Natural killer cell (primary cell): ENCODE data around the gene HDHD2. TPM values are rescaled to one million over a fixed set of nuclear protein-coding genes. Genes with fewer than 3 reads are reported as not detected.
A peak's percentile ranks its signal among the peaks of the same experiment; 100 is the strongest.
"Not testable (repeated sequence)": the region's sequence is repeated elsewhere in the genome, so short reads cannot be mapped to it uniquely, and the experiment has no call there.

Experiments used
- ATAC-seq, 3 donors: fragments of 150-1000 bp in 2 of 3; fragments of 200-7000 bp in 1 of 3; cut with Tn5 transposase; 1 replicate in 1 of 3; 2 replicates in 2 of 3; pipeline ENCODE4 v1.10.0; 2021; ENCODE audit warnings: mild to moderate bottlenecking in 2 of 3, moderate library complexity in 2 of 3
- DNase-seq, 2 donors: peaks; one replicate each; pipeline versions ENCODE4 v3.0.0 to v3.0.0-alpha.2; 2013 to 2021; ENCODE audit warnings: mixed read lengths in 1 of 2
- H3K27ac ChIP-seq: one replicate; pipeline ENCODE4 v1.5.1; 2013; ENCODE audit warnings: mild to moderate bottlenecking, low read length
- H3K27me3 ChIP-seq: one replicate; pipeline ENCODE4 v1.6.1; 2013; ENCODE audit warnings: low read length; ENCODE audit not compliant: control insufficient read depth, insufficient read depth
- H3K36me3 ChIP-seq: one replicate; pipeline ENCODE4 v1.6.1; 2013; ENCODE audit warnings: low read length; ENCODE audit not compliant: control insufficient read depth, insufficient read depth
- H3K4me1 ChIP-seq: one replicate; pipeline ENCODE4 v1.6.1; 2013; ENCODE audit warnings: low read length; ENCODE audit not compliant: control insufficient read depth, insufficient read depth
- H3K4me3 ChIP-seq: one replicate; pipeline ENCODE4 v1.5.1; 2013; ENCODE audit warnings: low read length
- H3K9me3 ChIP-seq: one replicate; pipeline ENCODE4 v1.6.1; 2013; ENCODE audit warnings: low read length; ENCODE audit not compliant: control insufficient read depth, insufficient read depth
- H3K27ac Mint-ChIP-seq, 2 donors: one replicate each; pipeline ENCODE4 v1.8.0; 2022; ENCODE audit warnings: mild to moderate bottlenecking in 2 of 2, mixed read lengths in 2 of 2, moderate library complexity in 1 of 2
- H3K27me3 Mint-ChIP-seq, 2 donors: one replicate each; pipeline ENCODE4 v1.8.0; 2022; ENCODE audit warnings: low read depth in 2 of 2, mixed read lengths in 2 of 2
- H3K36me3 Mint-ChIP-seq: one replicate; pipeline ENCODE4 v1.8.0; 2022; ENCODE audit warnings: mixed read lengths
- H3K4me1 Mint-ChIP-seq, 2 donors: one replicate each; pipeline ENCODE4 v1.8.0; 2022; ENCODE audit warnings: mixed read lengths in 2 of 2
- H3K4me3 Mint-ChIP-seq: one replicate; pipeline ENCODE4 v1.8.0; 2022; ENCODE audit warnings: mild to moderate bottlenecking, moderate library complexity, mixed read lengths
- H3K9me3 Mint-ChIP-seq, 2 donors: one replicate each; pipeline ENCODE4 v1.8.0; 2022; ENCODE audit warnings: mixed read lengths in 2 of 2
- WGBS: methylation state at CpG from one replicate; pipeline ENCODE4 v1.1.7; 2013; ENCODE audit warnings: missing lambda C conversion rate; ENCODE audit not compliant: insufficient coverage; 5-methylcytosine and 5-hydroxymethylcytosine counted together
- intact Hi-C: fragments of 100-400 bp; cut with micrococcal nuclease; formaldehyde crosslinking; loops from one replicate; pipeline ENCODE4 v1.14.2; 2022
- total RNA-seq, 4 donors: library from RNA; stranded (reverse); fragments of 120-200 nt in 1 of 4; gene quantifications; one replicate each; pipeline versions ENCODE4 v1.2.3 to v1.2.4, GENCODE V29; 2013 to 2022
- TF ChIP-seq, protein P1 (sequence below): fragments of 200-600 bp; IDR thresholded peaks from one replicate; pipeline ENCODE4 v1.8.0; 2022; ENCODE audit warnings: antibody characterized with exemption

HDHD2 gene
- total RNA-seq, 3 donors from 2014 or later (not counting 1 experiment from before 2014, with no cell fraction given): 27.5 to 36.2 (median 35.3) TPM

DNA sequence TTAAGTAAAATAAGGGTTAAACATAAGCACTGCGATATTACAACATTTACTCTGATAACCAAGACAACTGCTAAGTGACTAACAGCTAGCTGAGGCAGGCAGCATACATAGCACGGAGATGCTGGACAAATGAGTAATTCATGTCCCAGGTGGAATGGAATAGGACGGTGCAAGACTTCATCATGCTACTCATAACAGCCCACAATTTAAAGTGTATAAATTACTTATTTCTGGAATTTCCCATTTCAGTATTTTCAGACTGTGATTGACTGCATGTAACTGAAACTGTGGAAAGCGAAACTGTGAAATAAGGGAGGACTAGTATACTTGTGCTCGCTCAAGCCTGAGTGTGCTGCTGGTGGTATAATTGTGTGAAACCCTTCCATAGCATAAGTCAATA lies 12.9 kb upstream of the HDHD2 start:
- 89% methylated on average over 3 of the region's 5 CpGs for WGBS
- no peaks in the 10 kb centered on the region for H3K9me3 Mint-ChIP-seq
- H3K4me3 ChIP-seq: no peak overlapping the region
- no peaks in the 10 kb centered on the region for H3K36me3 ChIP-seq
- no peaks in the 10 kb centered on the region for H3K27me3 Mint-ChIP-seq
- intact Hi-C loops: no loop called here
- TF ChIP-seq, protein P1, sequence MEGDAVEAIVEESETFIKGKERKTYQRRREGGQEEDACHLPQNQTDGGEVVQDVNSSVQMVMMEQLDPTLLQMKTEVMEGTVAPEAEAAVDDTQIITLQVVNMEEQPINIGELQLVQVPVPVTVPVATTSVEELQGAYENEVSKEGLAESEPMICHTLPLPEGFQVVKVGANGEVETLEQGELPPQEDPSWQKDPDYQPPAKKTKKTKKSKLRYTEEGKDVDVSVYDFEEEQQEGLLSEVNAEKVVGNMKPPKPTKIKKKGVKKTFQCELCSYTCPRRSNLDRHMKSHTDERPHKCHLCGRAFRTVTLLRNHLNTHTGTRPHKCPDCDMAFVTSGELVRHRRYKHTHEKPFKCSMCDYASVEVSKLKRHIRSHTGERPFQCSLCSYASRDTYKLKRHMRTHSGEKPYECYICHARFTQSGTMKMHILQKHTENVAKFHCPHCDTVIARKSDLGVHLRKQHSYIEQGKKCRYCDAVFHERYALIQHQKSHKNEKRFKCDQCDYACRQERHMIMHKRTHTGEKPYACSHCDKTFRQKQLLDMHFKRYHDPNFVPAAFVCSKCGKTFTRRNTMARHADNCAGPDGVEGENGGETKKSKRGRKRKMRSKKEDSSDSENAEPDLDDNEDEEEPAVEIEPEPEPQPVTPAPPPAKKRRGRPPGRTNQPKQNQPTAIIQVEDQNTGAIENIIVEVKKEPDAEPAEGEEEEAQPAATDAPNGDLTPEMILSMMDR: no peak
- DNase-seq (no peak), ATAC-seq (no peak)
- H3K36me3 Mint-ChIP-seq: no peaks in the 10 kb centered on the region
- H3K4me3 Mint-ChIP-seq: no peak overlapping the region
- H3K4me1 ChIP-seq: no peaks in the 10 kb centered on the region
- no peaks in the 10 kb centered on the region for H3K27me3 ChIP-seq
- H3K9me3 ChIP-seq: no peaks in the 10 kb centered on the region
- no peak overlapping the region for H3K27ac ChIP-seq
- H3K4me1 Mint-ChIP-seq: peaks cover 9 to 15% of the 10 kb centered on the region in 2 donors
- no peak overlapping the region for H3K27ac Mint-ChIP-seq

DNA sequence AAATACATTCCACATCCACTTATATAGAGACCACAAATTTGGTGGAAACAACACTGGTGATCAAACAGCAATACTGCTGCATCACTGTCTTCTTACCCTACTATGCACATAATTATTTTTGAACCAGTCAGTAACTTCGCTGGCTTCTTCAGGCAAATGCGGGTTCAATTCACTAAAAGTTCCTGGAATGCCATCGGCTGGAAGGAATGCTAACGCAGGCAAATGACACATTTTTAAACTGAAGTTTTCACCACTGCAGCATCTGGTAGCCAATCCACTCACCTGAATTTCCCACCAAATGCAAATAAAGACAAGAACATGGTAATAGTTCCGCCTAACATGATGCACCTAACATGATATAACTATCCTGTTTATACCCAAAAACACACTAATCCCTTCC lies 10.0 kb upstream of the HDHD2 start:
- DNase-seq: no peak
- 99% methylated on average over 5 of the region's 5 CpGs for WGBS
- Mint-ChIP-seq H3K9me3 (no peaks in the 10 kb centered on the region), H3K4me3 (no peak overlapping the region), H3K36me3 (no peaks in the 10 kb centered on the region), H3K27me3 (no peaks in the 10 kb centered on the region), H3K4me1 (peaks cover 9 to 10% of the 10 kb centered on the region in 2 donors), H3K27ac (no peak overlapping the region)
- TF ChIP-seq, protein P1: no peak
- Histone ChIP-seq H3K36me3 (peaks cover 3% of the 10 kb centered on the region), H3K9me3 (no peaks in the 10 kb centered on the region), H3K27ac (no peak overlapping the region), H3K4me1 (no peaks in the 10 kb centered on the region), H3K27me3 (no peaks in the 10 kb centered on the region), H3K4me3 (no peak overlapping the region)
- intact Hi-C loops: no loop called here
- ATAC-seq: no peak

DNA sequence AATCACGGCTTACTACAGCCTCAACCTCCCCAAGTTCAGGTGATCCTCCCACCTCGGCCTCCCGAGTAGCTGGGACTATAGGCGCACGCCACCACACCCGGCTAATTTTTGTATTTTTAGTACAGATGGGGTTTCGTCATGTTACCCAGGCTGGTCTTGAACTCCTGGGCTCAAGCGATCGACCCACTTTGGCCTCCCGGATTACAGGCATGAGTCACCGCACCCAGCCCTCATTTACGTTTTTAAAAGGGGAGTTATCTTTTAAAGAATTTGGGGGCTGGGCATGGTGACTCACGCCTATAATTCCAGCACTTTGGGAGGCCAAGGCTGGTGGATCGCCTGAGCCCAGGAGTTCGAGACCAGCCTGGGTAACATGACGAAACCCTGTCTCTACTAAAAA lies 8.1 kb upstream of the HDHD2 start:
- H3K27me3 ChIP-seq, H3K4me1 ChIP-seq, H3K4me3 Mint-ChIP-seq, H3K27me3 Mint-ChIP-seq, DNase-seq, H3K36me3 Mint-ChIP-seq, H3K9me3 ChIP-seq, ATAC-seq, intact Hi-C loops, H3K27ac Mint-ChIP-seq, H3K4me1 Mint-ChIP-seq, H3K9me3 Mint-ChIP-seq, H3K27ac ChIP-seq, H3K4me3 ChIP-seq: not testable (repeated sequence)
- 96% methylated on average over 16 of the region's 16 CpGs for WGBS
- peaks cover 16% of the 10 kb centered on the region for H3K36me3 ChIP-seq

DNA sequence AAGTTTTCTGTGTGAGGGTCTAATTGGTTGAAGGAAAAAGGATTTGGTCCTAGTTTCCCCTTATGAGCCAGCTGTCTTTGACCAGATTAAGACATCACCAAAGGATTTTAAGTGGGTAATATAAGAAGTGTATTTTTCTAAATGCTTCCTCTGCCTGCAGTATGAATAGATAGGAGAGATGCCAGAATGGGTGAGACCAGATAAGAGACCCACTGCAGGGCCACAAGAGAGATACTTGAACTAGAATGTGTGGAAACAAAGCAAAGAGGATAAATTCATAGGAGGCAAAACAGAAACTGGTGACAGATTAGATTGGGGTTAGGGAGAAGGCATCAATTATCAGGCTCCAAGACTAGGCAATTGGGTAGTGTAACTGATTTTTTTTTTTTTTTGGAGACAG lies 1.1 kb upstream of the HDHD2 start:
- no peaks in the 10 kb centered on the region for H3K9me3 ChIP-seq
- peak overlapping the region; percentile 59 for H3K4me3 ChIP-seq
- ATAC-seq (no peak), DNase-seq (no peak)
- H3K27ac ChIP-seq: peak overlapping the region; percentile 60
- Mint-ChIP-seq H3K27ac (peak overlapping the region; percentile 92 to 95), H3K27me3 (no peaks in the 10 kb centered on the region), H3K4me3 (peak overlapping the region; percentile 97), H3K9me3 (no peaks in the 10 kb centered on the region), H3K4me1 (peaks cover 39 to 43% of the 10 kb centered on the region in 2 donors), H3K36me3 (peaks cover 9% of the 10 kb centered on the region)
- no peaks in the 10 kb centered on the region for H3K27me3 ChIP-seq
- intact Hi-C loops: no loop called here
- TF ChIP-seq, protein P1: no peak
- H3K36me3 ChIP-seq: peaks cover 16% of the 10 kb centered on the region
- H3K4me1 ChIP-seq: peaks cover 22% of the 10 kb centered on the region
